Endodermal cell (in vitro differentiated cells): ENCODE results near the gene ARHGEF11. TPM values are rescaled to one million over a fixed set of nuclear protein-coding genes. Genes with fewer than 3 reads are reported as not detected.

ENCODE experiments used
- DNase-seq: peaks from one replicate; pipeline ENCODE4 v3.0.0-alpha.2; 2017
- H3K27ac ChIP-seq: 2 replicates; pipeline ENCODE4 v1.5.1; 2013; ENCODE audit warnings: mild to moderate bottlenecking, low read depth, low read length, moderate library complexity
- H3K27me3 ChIP-seq: 2 replicates; pipeline ENCODE4 v1.6.1; 2013; ENCODE audit warnings: mild to moderate bottlenecking, low read length, moderate library complexity; ENCODE audit not compliant: insufficient read depth, control insufficient read depth, poor library complexity, severe bottlenecking
- H3K36me3 ChIP-seq: 2 replicates; pipeline ENCODE4 v1.7.0; 2013; ENCODE audit warnings: mild to moderate bottlenecking, low read length, moderate library complexity; ENCODE audit not compliant: control insufficient read depth, insufficient read depth
- H3K4me1 ChIP-seq: one replicate; pipeline ENCODE4 v1.7.0; 2013; ENCODE audit warnings: low read length; ENCODE audit not compliant: control insufficient read depth, insufficient read depth
- H3K4me3 ChIP-seq: 2 replicates; pipeline ENCODE4 v1.5.1; 2013; ENCODE audit warnings: mild to moderate bottlenecking, low read length, moderate library complexity
- H3K9ac ChIP-seq: 2 replicates; pipeline ENCODE4 v1.6.1; 2013; ENCODE audit warnings: mild to moderate bottlenecking, low read length, moderate library complexity; ENCODE audit not compliant: poor library complexity, severe bottlenecking; ENCODE audit errors: extremely low read depth
- H3K9me3 ChIP-seq: 2 replicates; pipeline ENCODE4 v1.6.1; 2013; ENCODE audit warnings: mild to moderate bottlenecking, low read length, moderate library complexity; ENCODE audit not compliant: control insufficient read depth
- H3K27ac Mint-ChIP-seq: 2 replicates; pipeline ENCODE4 v1.8.0; 2020; ENCODE audit warnings: mixed read lengths
- H3K27me3 Mint-ChIP-seq: 2 replicates; pipeline ENCODE4 v1.8.0; 2021; ENCODE audit warnings: mild to moderate bottlenecking, mixed read lengths; ENCODE audit not compliant: insufficient read depth
- H3K36me3 Mint-ChIP-seq: 2 replicates; pipeline ENCODE4 v1.8.0; 2020; ENCODE audit warnings: low read depth, mixed read lengths
- H3K4me1 Mint-ChIP-seq: 2 replicates; pipeline ENCODE4 v1.8.0; 2020; ENCODE audit warnings: mixed read lengths
- H3K4me3 Mint-ChIP-seq: 2 replicates; pipeline ENCODE4 v1.8.0; 2020; ENCODE audit warnings: mild to moderate bottlenecking, moderate library complexity, mixed read lengths
- H3K9me3 Mint-ChIP-seq: 2 replicates; pipeline ENCODE4 v1.8.0; 2020; ENCODE audit warnings: mild to moderate bottlenecking, mixed read lengths
- WGBS, 2 experiments: methylation state at CpG; one replicate each; pipeline versions ENCODE4 v1.1.5 to v1.1.7; 2013; ENCODE audit warnings: missing lambda C conversion rate in 2 of 2, mixed read lengths in 1 of 2; ENCODE audit not compliant: insufficient coverage in 1 of 2, insufficient read length in 1 of 2; 5-methylcytosine and 5-hydroxymethylcytosine counted together
- total RNA-seq, 2 donors: library from RNA; stranded (reverse); fragmentation: NEBNext Ultra II Directional in 1 of 2; extraction: Animal tissue kit (Norgen Biotek cat#: 25700) in 1 of 2; gene quantifications; 2 replicates in 1 of 2; 3 replicates in 1 of 2; pipeline ENCODE4 v1.2.1, GENCODE V29; 2021
- TF ChIP-seq, protein P1 (sequence below): fragments of 200-600 bp; sonication (generic); conservative IDR thresholded peaks from 2 replicates; pipeline ENCODE4 v1.5.0; 2021; ENCODE audit warnings: antibody characterized with exemption, mild to moderate bottlenecking

ARHGEF11 gene
- total RNA-seq, 2 donors from 2014 or later, result 54.2 to 56.5 TPM

DNA sequence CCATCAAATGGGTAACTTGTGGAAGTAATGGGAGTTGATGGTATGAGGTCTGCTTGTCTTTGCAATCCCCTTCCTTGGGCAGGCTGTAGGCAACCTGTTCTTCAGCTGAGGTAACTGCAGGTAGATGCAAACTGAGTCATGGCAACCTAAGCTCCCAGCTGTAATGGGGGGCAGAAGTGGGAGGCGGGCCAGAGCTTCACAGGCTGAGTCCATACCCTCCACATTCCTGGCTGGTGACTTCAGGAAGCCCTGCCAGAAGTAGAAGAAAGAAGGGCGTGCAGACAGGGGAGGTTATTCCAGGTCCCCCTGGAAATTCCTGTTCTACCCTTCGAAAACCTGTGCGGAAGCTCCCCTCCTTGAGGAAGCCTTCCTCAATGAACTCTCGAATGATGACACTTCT lies 44.9 kb downstream of the ARHGEF11 start:
- TF ChIP-seq, protein P1, sequence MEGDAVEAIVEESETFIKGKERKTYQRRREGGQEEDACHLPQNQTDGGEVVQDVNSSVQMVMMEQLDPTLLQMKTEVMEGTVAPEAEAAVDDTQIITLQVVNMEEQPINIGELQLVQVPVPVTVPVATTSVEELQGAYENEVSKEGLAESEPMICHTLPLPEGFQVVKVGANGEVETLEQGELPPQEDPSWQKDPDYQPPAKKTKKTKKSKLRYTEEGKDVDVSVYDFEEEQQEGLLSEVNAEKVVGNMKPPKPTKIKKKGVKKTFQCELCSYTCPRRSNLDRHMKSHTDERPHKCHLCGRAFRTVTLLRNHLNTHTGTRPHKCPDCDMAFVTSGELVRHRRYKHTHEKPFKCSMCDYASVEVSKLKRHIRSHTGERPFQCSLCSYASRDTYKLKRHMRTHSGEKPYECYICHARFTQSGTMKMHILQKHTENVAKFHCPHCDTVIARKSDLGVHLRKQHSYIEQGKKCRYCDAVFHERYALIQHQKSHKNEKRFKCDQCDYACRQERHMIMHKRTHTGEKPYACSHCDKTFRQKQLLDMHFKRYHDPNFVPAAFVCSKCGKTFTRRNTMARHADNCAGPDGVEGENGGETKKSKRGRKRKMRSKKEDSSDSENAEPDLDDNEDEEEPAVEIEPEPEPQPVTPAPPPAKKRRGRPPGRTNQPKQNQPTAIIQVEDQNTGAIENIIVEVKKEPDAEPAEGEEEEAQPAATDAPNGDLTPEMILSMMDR, result no peak
- WGBS, 2 experiments, result 94 to 96% methylated on average over 5 of the region's 5 CpGs
- H3K4me1 ChIP-seq, result peaks cover 12% of the 10 kb centered on the region
- no peak overlapping the region for H3K27ac ChIP-seq
- H3K9me3 Mint-ChIP-seq, result no peaks in the 10 kb centered on the region
- no peaks in the 10 kb centered on the region for H3K27me3 ChIP-seq
- no peak for DNase-seq
- H3K27me3 Mint-ChIP-seq, result no peaks in the 10 kb centered on the region
- no peaks in the 10 kb centered on the region for H3K9me3 ChIP-seq
- peaks cover 4% of the 10 kb centered on the region for H3K36me3 Mint-ChIP-seq
- no peak overlapping the region for H3K9ac ChIP-seq
- H3K4me3 Mint-ChIP-seq, result no peak overlapping the region
- peaks cover 32% of the 10 kb centered on the region for H3K4me1 Mint-ChIP-seq
- no peak overlapping the region for H3K4me3 ChIP-seq
- no peak overlapping the region for H3K27ac Mint-ChIP-seq
- H3K36me3 ChIP-seq, result peaks cover 3% of the 10 kb centered on the region

DNA sequence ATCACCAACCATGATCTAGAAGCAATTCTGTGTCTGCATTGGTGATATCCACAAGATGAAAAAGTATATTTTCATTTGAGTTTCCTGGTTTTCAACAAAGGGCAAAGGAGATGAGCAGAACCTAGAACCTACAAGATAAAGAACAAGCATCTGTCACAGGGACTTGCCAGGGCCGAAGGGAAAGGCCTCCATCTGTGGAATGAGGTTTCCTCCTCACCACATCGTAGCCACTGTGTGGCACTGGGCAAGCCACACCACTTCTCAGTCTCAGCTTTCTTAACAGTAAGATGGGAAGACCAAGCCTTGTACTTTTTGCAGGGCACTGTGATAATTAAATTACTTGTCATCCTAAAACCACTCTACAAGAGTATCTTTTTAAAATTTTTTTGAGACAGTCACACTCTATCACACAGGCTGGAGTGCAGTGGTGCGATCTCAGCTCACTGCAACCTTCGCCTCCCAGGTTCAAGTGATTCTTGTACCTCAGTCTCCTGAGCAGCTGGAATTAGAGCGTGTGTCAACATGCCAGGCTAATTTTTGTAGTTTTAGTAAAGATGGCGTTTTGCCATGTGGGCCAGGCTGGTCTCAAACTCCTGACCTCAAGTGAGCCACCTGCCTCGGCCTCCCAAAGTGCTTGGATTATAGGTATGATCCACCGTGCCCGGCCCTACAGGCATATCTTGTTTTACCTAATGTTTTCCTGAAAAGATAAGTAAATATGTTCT lies 45.8 kb downstream of the ARHGEF11 start:
- Histone ChIP-seq H3K27ac (no peak overlapping the region), H3K4me3 (no peak overlapping the region), H3K9ac (no peak overlapping the region), H3K36me3 (no peaks in the 10 kb centered on the region), H3K4me1 (peaks cover 12% of the 10 kb centered on the region), H3K9me3 (no peaks in the 10 kb centered on the region), H3K27me3 (no peaks in the 10 kb centered on the region)
- Mint-ChIP-seq H3K27me3 (no peaks in the 10 kb centered on the region), H3K4me3 (no peak overlapping the region), H3K27ac (no peak overlapping the region), H3K4me1 (peaks cover 33% of the 10 kb centered on the region), H3K36me3 (peaks cover 4% of the 10 kb centered on the region), H3K9me3 (no peaks in the 10 kb centered on the region)
- no peak for DNase-seq
- TF ChIP-seq, protein P1, result no peak
- 87 to 100% methylated on average over 4 to 8 of the region's 9 CpGs for WGBS, 2 experiments

DNA sequence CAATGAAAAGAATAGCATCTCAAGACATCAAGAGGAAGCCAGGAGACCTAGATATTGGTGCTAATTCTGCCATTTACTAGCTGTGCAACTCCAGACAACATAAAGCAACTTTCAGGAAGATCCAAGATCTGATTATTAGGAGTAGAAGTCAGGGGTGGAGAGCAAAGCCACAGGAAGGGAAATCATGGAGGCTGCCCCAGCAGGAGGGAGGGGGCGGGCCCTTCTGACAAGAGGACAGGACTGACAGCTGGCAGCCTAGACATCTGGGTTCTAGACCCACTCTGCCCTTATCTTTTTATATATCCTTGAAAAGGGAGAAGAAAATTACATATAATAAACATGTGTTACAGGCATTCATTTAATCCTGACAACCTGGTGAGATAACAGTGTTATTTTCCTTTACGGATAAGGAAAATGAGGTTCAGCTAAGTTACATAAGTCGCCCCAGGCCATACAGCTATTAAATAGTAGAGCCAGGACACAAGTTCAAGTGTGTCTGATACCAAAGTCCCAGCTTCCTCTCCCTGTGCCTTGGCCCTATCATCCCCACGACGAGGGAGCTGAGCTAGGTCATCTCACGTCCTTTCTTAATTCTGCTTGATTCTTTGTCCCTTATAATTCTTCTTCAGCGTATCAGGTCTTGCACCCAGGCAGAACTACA lies 46.6 kb downstream of the ARHGEF11 start:
- Mint-ChIP-seq H3K36me3 (peaks cover 4% of the 10 kb centered on the region), H3K27ac (no peak overlapping the region), H3K4me3 (no peak overlapping the region), H3K27me3 (no peaks in the 10 kb centered on the region), H3K9me3 (no peaks in the 10 kb centered on the region), H3K4me1 (peaks cover 34% of the 10 kb centered on the region)
- Histone ChIP-seq H3K9me3 (no peaks in the 10 kb centered on the region), H3K4me3 (no peak overlapping the region), H3K27ac (no peak overlapping the region), H3K9ac (no peak overlapping the region), H3K36me3 (no peaks in the 10 kb centered on the region), H3K4me1 (peaks cover 12% of the 10 kb centered on the region), H3K27me3 (no peaks in the 10 kb centered on the region)
- TF ChIP-seq, protein P1, result no peak
- DNase-seq, result no peak
- WGBS, 2 experiments, result 94 to 100% methylated on average over 6 to 7 of the region's 7 CpGs
